MM.1S (cell line): ENCODE results near the gene ZNF507.

Experiments
- CTCF ChIP-seq: fragments of 300-600 bp; sonication (generic); IDR thresholded peaks from 2 replicates; pipeline ENCODE4 v1.5.1; 2016; ENCODE audit warnings: antibody characterized with exemption, low read length, mixed read lengths
- EZH2phosphoT487 ChIP-seq: fragments of 300-600 bp; sonication (generic); IDR thresholded peaks from 2 replicates; pipeline ENCODE4 v1.6.1; 2018; ENCODE audit warnings: antibody characterized with exemption, low read length

- TF ChIP-seq CTCF (no peak), EZH2phosphoT487 (no peak)
These were observed 15.1 kb upstream of the ZNF507 start for GRCh38 chr19:32330213-32330857.
